ENCODE results near the gene RAB3GAP2. TPM values are rescaled to one million over a fixed set of nuclear protein-coding genes. Genes with fewer than 3 reads are reported as not detected.

The RAB3GAP2 gene
- 29.0 and 33.0 TPM in 2 replicates for total RNA-seq

GRCh38 chr1:220272047-220272840 is at the start of gene RAB3GAP2:
Gene RAB3GAP2, minus strand, starts transcription at chr1:220272453. Its CDS starts 116 bp downstream, at chr1:220272337.

Other genes starting within 250 kb of the RAB3GAP2 start
- 76.8 and 116 TPM in 2 replicates for gene EPRS1, start 225.9 kb downstream of the RAB3GAP2 start, total RNA-seq
- gene BPNT1, start 182.7 kb downstream of the RAB3GAP2 start, total RNA-seq = 18.0 and 19.3 TPM in 2 replicates
- 55.3 and 103 TPM in 2 replicates for gene IARS2, start 178.3 kb downstream of the RAB3GAP2 start, total RNA-seq